OCI-LY1 (cell line): ENCODE measurements around the gene CREB5.

Experiments used
- EZH2 ChIP-seq: fragments of 200-600 bp; sonication (generic), shearing (Covaris generic); IDR thresholded peaks from 2 replicates; pipeline ENCODE4 v1.8.0; 2017; ENCODE audit warnings: borderline replicate concordance, mixed run types, mild to moderate bottlenecking, antibody characterized with exemption, low read length, moderate library complexity, mixed read lengths
- TF ChIP-seq, protein P1 (sequence below): fragments of 200-600 bp; sonication (generic), shearing (Covaris generic); IDR thresholded peaks from 2 replicates; pipeline ENCODE4 v1.5.1; 2017; ENCODE audit warnings: mild to moderate bottlenecking, antibody characterized with exemption, low read length, moderate library complexity, mixed read lengths

DNA sequence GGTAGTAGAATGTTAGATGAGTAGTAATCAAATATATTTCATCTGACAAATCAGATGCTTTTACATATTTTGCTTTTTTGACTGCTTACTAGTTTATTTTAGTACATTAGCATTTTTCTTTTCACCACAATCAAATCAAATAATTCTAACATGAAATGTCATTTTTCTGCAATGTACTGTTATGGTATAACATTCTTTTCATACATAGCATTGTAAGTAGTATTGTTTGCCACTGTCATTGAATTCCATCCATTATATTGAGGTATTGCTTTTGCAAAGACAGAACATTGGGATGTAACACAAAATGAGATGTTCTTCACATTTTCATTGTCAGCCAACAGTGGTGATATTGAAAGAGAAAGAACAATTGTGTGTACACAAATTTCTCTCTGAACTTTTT is 438.4 kb downstream of the CREB5 start:
- TF ChIP-seq, protein P1, sequence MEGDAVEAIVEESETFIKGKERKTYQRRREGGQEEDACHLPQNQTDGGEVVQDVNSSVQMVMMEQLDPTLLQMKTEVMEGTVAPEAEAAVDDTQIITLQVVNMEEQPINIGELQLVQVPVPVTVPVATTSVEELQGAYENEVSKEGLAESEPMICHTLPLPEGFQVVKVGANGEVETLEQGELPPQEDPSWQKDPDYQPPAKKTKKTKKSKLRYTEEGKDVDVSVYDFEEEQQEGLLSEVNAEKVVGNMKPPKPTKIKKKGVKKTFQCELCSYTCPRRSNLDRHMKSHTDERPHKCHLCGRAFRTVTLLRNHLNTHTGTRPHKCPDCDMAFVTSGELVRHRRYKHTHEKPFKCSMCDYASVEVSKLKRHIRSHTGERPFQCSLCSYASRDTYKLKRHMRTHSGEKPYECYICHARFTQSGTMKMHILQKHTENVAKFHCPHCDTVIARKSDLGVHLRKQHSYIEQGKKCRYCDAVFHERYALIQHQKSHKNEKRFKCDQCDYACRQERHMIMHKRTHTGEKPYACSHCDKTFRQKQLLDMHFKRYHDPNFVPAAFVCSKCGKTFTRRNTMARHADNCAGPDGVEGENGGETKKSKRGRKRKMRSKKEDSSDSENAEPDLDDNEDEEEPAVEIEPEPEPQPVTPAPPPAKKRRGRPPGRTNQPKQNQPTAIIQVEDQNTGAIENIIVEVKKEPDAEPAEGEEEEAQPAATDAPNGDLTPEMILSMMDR: no peak
- TF ChIP-seq EZH2: no peak
